Measurements from ENCODE around the gene NUDT21. TPM values are rescaled to one million over a fixed set of nuclear protein-coding genes. Genes with fewer than 3 reads are reported as not detected.

Gene NUDT21
- total and polyA plus RNA-seq, 8 donors: 7.9 to 57.6 (median 46.8) TPM

- Histone ChIP-seq H3K36me3 (peaks cover 0 to 3% (median 3%) of the 10 kb centered on the region in 3 donors), H3K4me3 (no peak overlapping the region), H3K4me1 (peaks cover 14 to 25% (median 16%) of the 10 kb centered on the region in 3 donors), H3K27ac (no peak overlapping the region), H3K9me3 (no peaks in the 10 kb centered on the region), H3K27me3 (no peaks in the 10 kb centered on the region)
- DNase-seq (no peak), ATAC-seq (no peak), FAIRE-seq (no peak)
- 90 to 91% methylated on average over 4 of the region's 4 CpGs for WGBS, 2 donors
- intact Hi-C loops (cut with DNase I): no loop called here
- TF ChIP-seq, protein P1, sequence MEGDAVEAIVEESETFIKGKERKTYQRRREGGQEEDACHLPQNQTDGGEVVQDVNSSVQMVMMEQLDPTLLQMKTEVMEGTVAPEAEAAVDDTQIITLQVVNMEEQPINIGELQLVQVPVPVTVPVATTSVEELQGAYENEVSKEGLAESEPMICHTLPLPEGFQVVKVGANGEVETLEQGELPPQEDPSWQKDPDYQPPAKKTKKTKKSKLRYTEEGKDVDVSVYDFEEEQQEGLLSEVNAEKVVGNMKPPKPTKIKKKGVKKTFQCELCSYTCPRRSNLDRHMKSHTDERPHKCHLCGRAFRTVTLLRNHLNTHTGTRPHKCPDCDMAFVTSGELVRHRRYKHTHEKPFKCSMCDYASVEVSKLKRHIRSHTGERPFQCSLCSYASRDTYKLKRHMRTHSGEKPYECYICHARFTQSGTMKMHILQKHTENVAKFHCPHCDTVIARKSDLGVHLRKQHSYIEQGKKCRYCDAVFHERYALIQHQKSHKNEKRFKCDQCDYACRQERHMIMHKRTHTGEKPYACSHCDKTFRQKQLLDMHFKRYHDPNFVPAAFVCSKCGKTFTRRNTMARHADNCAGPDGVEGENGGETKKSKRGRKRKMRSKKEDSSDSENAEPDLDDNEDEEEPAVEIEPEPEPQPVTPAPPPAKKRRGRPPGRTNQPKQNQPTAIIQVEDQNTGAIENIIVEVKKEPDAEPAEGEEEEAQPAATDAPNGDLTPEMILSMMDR (IDR thresholded peaks at IDR 0.05): no peak
These were observed 34.0 kb downstream of the NUDT21 start for GRCh38 chr16:56417138-56417537.

GRCh38 chr16:56415875-56416274, 35.3 kb downstream of the NUDT21 start:
- TF ChIP-seq, protein P1 (IDR thresholded peaks at IDR 0.05): no peak
- Histone ChIP-seq H3K4me3 (no peak overlapping the region), H3K9me3 (no peaks in the 10 kb centered on the region), H3K4me1 (peaks cover 10 to 19% (median 11%) of the 10 kb centered on the region in 3 donors), H3K27me3 (no peaks in the 10 kb centered on the region), H3K36me3 (peaks cover 0 to 7% (median 6%) of the 10 kb centered on the region in 3 donors), H3K27ac (no peak overlapping the region)
- WGBS, 2 donors: 86 to 92% methylated on average over 4 of the region's 4 CpGs
- FAIRE-seq (no peak), ATAC-seq (peak in 1 of 4 donors; percentile 34), DNase-seq (no peak)
- intact Hi-C loops (cut with DNase I): no loop called here

- Histone ChIP-seq H3K9me3 (no peaks in the 10 kb centered on the region), H3K4me1 (peaks cover 0 to 7% (median 6%) of the 10 kb centered on the region in 3 donors), H3K27me3 (no peaks in the 10 kb centered on the region), H3K36me3 (peaks cover 0 to 7% (median 6%) of the 10 kb centered on the region in 3 donors), H3K27ac (no peak overlapping the region), H3K4me3 (no peak overlapping the region)
- TF ChIP-seq, protein P1 (IDR thresholded peaks at IDR 0.05): no peak
- intact Hi-C loops (cut with DNase I): no loop called here
- ATAC-seq: no peak
- FAIRE-seq: no peak
- WGBS, 2 donors: 70 to 82% methylated on average over 5 of the region's 5 CpGs
- DNase-seq: no peak
These were observed 36.8 kb downstream of the NUDT21 start for GRCh38 chr16:56414366-56414765.

- Histone ChIP-seq H3K4me1 (peaks cover 6 to 17% (median 16%) of the 10 kb centered on the region in 3 donors), H3K36me3 (peaks cover 0 to 7% (median 6%) of the 10 kb centered on the region in 3 donors), H3K9me3 (no peaks in the 10 kb centered on the region), H3K27ac (no peak overlapping the region), H3K4me3 (no peak overlapping the region), H3K27me3 (no peaks in the 10 kb centered on the region)
- ATAC-seq (no peak), FAIRE-seq (no peak), DNase-seq (no peak)
- TF ChIP-seq, protein P1 (IDR thresholded peaks at IDR 0.05): no peak
- WGBS, 2 donors: 81 to 97% methylated on average over 5 of the region's 5 CpGs
- intact Hi-C loops (cut with DNase I): no loop called here
These were observed 37.8 kb downstream of the NUDT21 start for GRCh38 chr16:56413381-56413780.

DNA sequence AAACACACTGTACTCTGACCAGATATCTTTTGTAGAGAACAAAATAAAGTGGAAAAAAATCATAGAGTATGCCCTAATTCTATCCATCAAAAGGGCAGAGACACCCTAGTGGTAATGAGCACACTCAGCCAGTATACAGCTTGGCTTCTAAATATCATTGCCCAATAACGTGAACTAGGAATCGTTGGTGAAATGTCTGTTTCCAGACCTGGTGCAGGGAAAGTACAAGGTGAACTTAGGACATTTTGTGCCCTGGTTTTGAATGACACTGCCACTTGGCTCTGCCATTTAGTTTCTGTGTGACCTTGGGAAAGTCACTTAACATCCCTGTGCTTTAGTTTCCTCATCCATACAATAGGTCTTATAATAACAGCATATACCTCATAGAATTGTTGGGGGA, 39.5 kb downstream of the NUDT21 start:
- WGBS, 2 donors: 98 to 100% methylated on average over 2 of the region's 2 CpGs
- DNase-seq (no peak), ATAC-seq (no peak), FAIRE-seq (no peak)
- TF ChIP-seq, protein P1 (IDR thresholded peaks at IDR 0.05): no peak
- peaks cover 6 to 17% (median 14%) of the 10 kb centered on the region in 3 donors for H3K4me1 ChIP-seq
- H3K27me3 ChIP-seq: no peaks in the 10 kb centered on the region
- H3K9me3 ChIP-seq: no peaks in the 10 kb centered on the region
- H3K36me3 ChIP-seq: peaks cover 0 to 7% (median 6%) of the 10 kb centered on the region in 3 donors
- no peak overlapping the region for H3K27ac ChIP-seq
- intact Hi-C loops (cut with DNase I): no loop called here
- no peak overlapping the region for H3K4me3 ChIP-seq

All from pancreas (tissue), 10 donors.